ENCODE data around the gene PPP2R5A. TPM values are rescaled to one million over a fixed set of nuclear protein-coding genes. Genes with fewer than 3 reads are reported as not detected.
"Not testable (repeated sequence)": the region's sequence is repeated elsewhere in the genome, so short reads cannot be mapped to it uniquely, and the experiment has no call there.

PPP2R5A gene
- total RNA-seq, 1 donor from 2014 or later: 13.0 TPM

- no peak for TF ChIP-seq CTCF (conservative IDR thresholded peaks at IDR 0.05)
- H3K9me3 Mint-ChIP-seq: no peaks in the 10 kb centered on the region
Measured at GRCh38 chr1:212317916-212318315, 32.7 kb downstream of the PPP2R5A start.

GRCh38 chr1:212321031-212321430 is 35.8 kb downstream of the PPP2R5A start:
- not testable (repeated sequence) for H3K9me3 Mint-ChIP-seq; H3K4me3 Mint-ChIP-seq; H3K4me1 Mint-ChIP-seq; H3K27ac Mint-ChIP-seq (ENCODE audit: unreplicated experiment); H3K27me3 Mint-ChIP-seq (ENCODE audit: low read depth); DNase-seq (ENCODE audit: low read depth, low spot score)
- peaks cover 10% of the 10 kb centered on the region for H3K36me3 Mint-ChIP-seq (ENCODE audit: low read depth)

More at GRCh38 chr1:212317916-212318315, 32.7 kb downstream of the PPP2R5A start:
- Mint-ChIP-seq H3K4me3 (no peak overlapping the region), H3K27me3 (ENCODE audit: low read depth) (no peaks in the 10 kb centered on the region), H3K4me1 (peaks cover 4% of the 10 kb centered on the region), H3K27ac (ENCODE audit: unreplicated experiment) (no peak overlapping the region), H3K36me3 (ENCODE audit: low read depth) (peaks cover 5% of the 10 kb centered on the region)
- DNase-seq (ENCODE audit: low read depth, low spot score): no peak

GRCh38 chr1:212323066-212323465 is 37.9 kb downstream of the PPP2R5A start:
- Mint-ChIP-seq H3K4me3 (no peak overlapping the region), H3K9me3 (peaks cover 5% of the 10 kb centered on the region)

DNA sequence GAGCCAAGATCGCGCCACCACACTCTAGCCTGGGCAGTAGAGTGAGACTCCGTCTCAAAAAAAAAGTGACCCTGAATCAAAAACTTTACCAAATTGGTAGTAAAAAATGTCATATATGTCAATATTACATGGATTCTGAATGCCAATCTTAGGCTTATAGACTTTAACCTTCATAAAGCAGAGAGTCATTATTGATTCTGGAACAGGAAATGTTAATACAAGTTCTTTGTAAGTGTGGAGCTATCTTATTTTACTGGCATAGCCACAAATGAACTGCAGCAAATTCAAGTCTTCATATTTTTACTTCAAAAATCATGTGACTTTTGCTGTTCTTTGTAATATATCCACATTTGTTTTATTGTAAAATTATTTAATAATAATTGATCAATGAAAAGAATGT is 41.3 kb downstream of the PPP2R5A start:
- H3K9me3 Mint-ChIP-seq: peaks cover 5% of the 10 kb centered on the region
- no peak for TF ChIP-seq CTCF (conservative IDR thresholded peaks at IDR 0.05)
- no peak overlapping the region for H3K4me3 Mint-ChIP-seq
- H3K36me3 Mint-ChIP-seq (ENCODE audit: low read depth): peaks cover 10% of the 10 kb centered on the region
- no peak for DNase-seq (ENCODE audit: low read depth, low spot score)
- H3K27me3 Mint-ChIP-seq (ENCODE audit: low read depth): no peaks in the 10 kb centered on the region
- H3K4me1 Mint-ChIP-seq: no peaks in the 10 kb centered on the region
- H3K27ac Mint-ChIP-seq (ENCODE audit: unreplicated experiment): no peak overlapping the region

More at GRCh38 chr1:212323066-212323465, 37.9 kb downstream of the PPP2R5A start:
- peaks cover 10% of the 10 kb centered on the region for H3K36me3 Mint-ChIP-seq (ENCODE audit: low read depth)
- no peak for DNase-seq (ENCODE audit: low read depth, low spot score)
- no peak for TF ChIP-seq CTCF (conservative IDR thresholded peaks at IDR 0.05)
- H3K27me3 Mint-ChIP-seq (ENCODE audit: low read depth): no peaks in the 10 kb centered on the region
- H3K27ac Mint-ChIP-seq (ENCODE audit: unreplicated experiment): no peak overlapping the region
- no peaks in the 10 kb centered on the region for H3K4me1 Mint-ChIP-seq

DNA sequence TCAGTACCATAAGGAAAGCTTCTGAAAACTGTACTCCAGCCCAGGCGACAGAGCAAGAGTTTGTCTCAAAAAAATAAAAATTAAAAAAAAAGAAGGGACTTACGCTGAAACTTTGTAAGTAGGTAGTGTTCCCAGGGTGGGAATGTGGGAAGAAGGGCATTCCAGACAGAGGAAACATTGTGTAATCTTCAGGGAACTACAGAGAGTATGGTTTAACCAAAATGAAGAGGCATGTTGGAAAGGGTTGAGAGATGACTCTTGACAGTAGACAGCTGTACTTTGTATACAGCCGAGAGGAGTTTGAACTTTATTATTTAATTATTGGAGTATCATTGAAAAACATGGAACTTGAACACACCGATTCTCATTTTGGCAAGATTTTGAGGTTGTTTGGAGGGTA is 43.0 kb downstream of the PPP2R5A start:
- peaks cover 6% of the 10 kb centered on the region for H3K36me3 Mint-ChIP-seq (ENCODE audit: low read depth)
- H3K9me3 Mint-ChIP-seq: peaks cover 2% of the 10 kb centered on the region
- H3K4me1 Mint-ChIP-seq: no peaks in the 10 kb centered on the region
- no peak for TF ChIP-seq CTCF (conservative IDR thresholded peaks at IDR 0.05)
- no peak overlapping the region for H3K4me3 Mint-ChIP-seq
- DNase-seq (ENCODE audit: low read depth, low spot score): no peak
- H3K27ac Mint-ChIP-seq (ENCODE audit: unreplicated experiment): no peak overlapping the region
- H3K27me3 Mint-ChIP-seq (ENCODE audit: low read depth): no peaks in the 10 kb centered on the region

DNA sequence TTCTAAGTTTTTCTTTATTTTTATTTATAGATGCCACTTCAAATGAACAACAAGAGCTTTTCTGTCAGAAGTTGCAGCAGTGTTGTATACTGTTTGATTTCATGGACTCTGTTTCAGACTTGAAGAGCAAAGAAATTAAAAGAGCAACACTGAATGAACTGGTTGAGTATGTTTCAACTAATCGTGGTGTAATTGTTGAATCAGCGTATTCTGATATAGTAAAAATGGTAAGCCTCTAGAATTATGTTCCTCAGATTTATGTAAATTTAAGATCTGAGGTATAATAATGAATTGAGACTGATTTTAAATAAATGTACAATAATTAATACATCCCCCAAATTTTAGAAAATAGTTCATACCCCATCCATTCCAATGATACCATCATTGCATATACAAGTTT is 43.9 kb downstream of the PPP2R5A start:
- TF ChIP-seq CTCF (conservative IDR thresholded peaks at IDR 0.05): no peak
- Mint-ChIP-seq H3K4me3 (no peak overlapping the region), H3K9me3 (no peaks in the 10 kb centered on the region), H3K27ac (ENCODE audit: unreplicated experiment) (no peak overlapping the region), H3K4me1 (no peaks in the 10 kb centered on the region), H3K27me3 (ENCODE audit: low read depth) (no peaks in the 10 kb centered on the region), H3K36me3 (ENCODE audit: low read depth) (peaks cover 4% of the 10 kb centered on the region)
- DNase-seq (ENCODE audit: low read depth, low spot score): no peak
